SK-N-MC (cell line): ENCODE measurements around the gene NRCAM.
"Not testable (repeated sequence)": the region's sequence is repeated elsewhere in the genome, so short reads cannot be mapped to it uniquely, and the experiment has no call there.

Experiments
- DNase-seq: peaks from one replicate; pipeline ENCODE4 v3.0.0-alpha.2; 2011; ENCODE audit warnings: low read depth, low spot score
- H3K27ac ChIP-seq: fragments of 200-600 bp; sonication (generic); 2 replicates; pipeline ENCODE4 v1.5.1; 2016; ENCODE audit warnings: mixed run types
- H3K36me3 ChIP-seq: fragments of 200-600 bp; sonication (generic); 2 replicates; pipeline ENCODE4 v1.6.1; 2017; ENCODE audit warnings: antibody characterized with exemption, low read length, mixed read lengths; ENCODE audit not compliant: insufficient read depth
- H3K4me3 ChIP-seq: fragments of 200-600 bp; sonication (generic); 2 replicates; pipeline ENCODE4 v1.5.1; 2016
- H3K9ac ChIP-seq: fragments of 200-600 bp; sonication (generic); 2 replicates; pipeline ENCODE4 v1.8.0; 2017; ENCODE audit warnings: mixed run types, mixed read lengths; ENCODE audit not compliant: insufficient read length
- H3K9me3 ChIP-seq: fragments of 200-600 bp; sonication (generic); 2 replicates; pipeline ENCODE4 v1.6.1; 2017; ENCODE audit warnings: low read depth, mild to moderate bottlenecking, antibody characterized with exemption, low read length, moderate library complexity, mixed read lengths
- EZH2 ChIP-seq: fragments of 200-600 bp; sonication (generic); IDR thresholded peaks from one replicate; pipeline ENCODE4 v1.6.1; 2017; ENCODE audit warnings: antibody characterized with exemption
- FOXP2 ChIP-seq: optimal IDR thresholded peaks from 2 replicates; pipeline ENCODE3; 2011; ENCODE audit warnings: mild to moderate bottlenecking, moderate library complexity; ENCODE audit not compliant: insufficient read depth; ENCODE audit errors: extremely low read length, control extremely low read depth
- POLR2AphosphoS5 ChIP-seq: IDR thresholded peaks from 2 replicates; pipeline ENCODE4 v1.6.1; 2012; ENCODE audit warnings: mild to moderate bottlenecking, low read depth, low read length, borderline replicate concordance

Gene NRCAM

GRCh38 chr7:108278281-108278680 lies 178.0 kb downstream of the NRCAM start:
- Histone ChIP-seq H3K9ac (no peak overlapping the region), H3K36me3 (no peaks in the 10 kb centered on the region), H3K27ac (no peak overlapping the region)

GRCh38 chr7:108274447-108274846 lies 181.8 kb downstream of the NRCAM start:
- H3K4me3 ChIP-seq, H3K27ac ChIP-seq, DNase-seq, H3K36me3 ChIP-seq, H3K9ac ChIP-seq, H3K9me3 ChIP-seq: not testable (repeated sequence)

More at GRCh38 chr7:108278281-108278680, 178.0 kb downstream of the NRCAM start:
- Histone ChIP-seq H3K9me3 (no peaks in the 10 kb centered on the region), H3K4me3 (no peak overlapping the region)
- DNase-seq: no peak
- TF ChIP-seq POLR2AphosphoS5: no peak
- no peak for TF ChIP-seq EZH2
- TF ChIP-seq FOXP2: no peak

GRCh38 chr7:108272891-108273290 lies 183.3 kb downstream of the NRCAM start:
- H3K36me3 ChIP-seq, H3K9me3 ChIP-seq, DNase-seq, H3K9ac ChIP-seq, H3K27ac ChIP-seq, H3K4me3 ChIP-seq: not testable (repeated sequence)

- H3K9ac ChIP-seq: no peak overlapping the region
- no peaks in the 10 kb centered on the region for H3K36me3 ChIP-seq
- TF ChIP-seq EZH2: no peak
- no peak for TF ChIP-seq POLR2AphosphoS5
- no peak for TF ChIP-seq FOXP2
- H3K4me3 ChIP-seq: no peak overlapping the region
- H3K27ac ChIP-seq: no peak overlapping the region
- DNase-seq: no peak
- no peaks in the 10 kb centered on the region for H3K9me3 ChIP-seq
Measured at GRCh38 chr7:108270385-108271015, 185.7 kb downstream of the NRCAM start.

- Histone ChIP-seq H3K4me3 (no peak overlapping the region), H3K9me3 (no peaks in the 10 kb centered on the region), H3K27ac (no peak overlapping the region), H3K36me3 (no peaks in the 10 kb centered on the region), H3K9ac (no peak overlapping the region)
- no peak for TF ChIP-seq EZH2
- TF ChIP-seq POLR2AphosphoS5: no peak
- TF ChIP-seq FOXP2: no peak
- no peak for DNase-seq
Measured at GRCh38 chr7:108268200-108268820, 187.9 kb downstream of the NRCAM start.

GRCh38 chr7:108267615-108268014 lies 188.6 kb downstream of the NRCAM start:
- no peaks in the 10 kb centered on the region for H3K36me3 ChIP-seq
- no peak overlapping the region for H3K9ac ChIP-seq
- H3K27ac ChIP-seq: no peak overlapping the region
- no peak for DNase-seq
- no peaks in the 10 kb centered on the region for H3K9me3 ChIP-seq
- TF ChIP-seq FOXP2: no peak
- no peak for TF ChIP-seq POLR2AphosphoS5
- TF ChIP-seq EZH2: no peak
- H3K4me3 ChIP-seq: no peak overlapping the region

- H3K9me3 ChIP-seq: no peaks in the 10 kb centered on the region
- no peaks in the 10 kb centered on the region for H3K36me3 ChIP-seq
- no peak overlapping the region for H3K4me3 ChIP-seq
- TF ChIP-seq POLR2AphosphoS5: no peak
- no peak for TF ChIP-seq EZH2
- no peak for TF ChIP-seq FOXP2
- H3K9ac ChIP-seq: no peak overlapping the region
- DNase-seq: no peak
- H3K27ac ChIP-seq: no peak overlapping the region
Measured at GRCh38 chr7:108266491-108266890, 189.7 kb downstream of the NRCAM start.

- TF ChIP-seq EZH2 (no peak), POLR2AphosphoS5 (no peak), FOXP2 (no peak)
- H3K36me3 ChIP-seq: no peaks in the 10 kb centered on the region
- H3K9ac ChIP-seq: no peak overlapping the region
- DNase-seq: no peak
- no peaks in the 10 kb centered on the region for H3K9me3 ChIP-seq
- no peak overlapping the region for H3K27ac ChIP-seq
- no peak overlapping the region for H3K4me3 ChIP-seq
Measured at GRCh38 chr7:108266035-108266434, 190.2 kb downstream of the NRCAM start.

- Histone ChIP-seq H3K27ac (no peak overlapping the region), H3K9ac (no peak overlapping the region), H3K9me3 (no peaks in the 10 kb centered on the region), H3K4me3 (no peak overlapping the region), H3K36me3 (no peaks in the 10 kb centered on the region)
- no peak for TF ChIP-seq EZH2
- no peak for TF ChIP-seq FOXP2
- TF ChIP-seq POLR2AphosphoS5: no peak
- DNase-seq: no peak
Measured at GRCh38 chr7:108265007-108265406, 191.2 kb downstream of the NRCAM start.
